ENCODE results near the gene FOXE1.

FOXE1 gene

GRCh38 chr9:97855899-97856298 is 2.9 kb downstream of the FOXE1 start:
- no peak overlapping the region for H3K4me2 ChIP-seq (ENCODE audit: low read depth, low read length, poor library complexity, severe bottlenecking)
- peaks cover 6% of the 10 kb centered on the region for H3K27me3 ChIP-seq (ENCODE audit: insufficient read depth, low read length, poor library complexity, severe bottlenecking)

DNA sequence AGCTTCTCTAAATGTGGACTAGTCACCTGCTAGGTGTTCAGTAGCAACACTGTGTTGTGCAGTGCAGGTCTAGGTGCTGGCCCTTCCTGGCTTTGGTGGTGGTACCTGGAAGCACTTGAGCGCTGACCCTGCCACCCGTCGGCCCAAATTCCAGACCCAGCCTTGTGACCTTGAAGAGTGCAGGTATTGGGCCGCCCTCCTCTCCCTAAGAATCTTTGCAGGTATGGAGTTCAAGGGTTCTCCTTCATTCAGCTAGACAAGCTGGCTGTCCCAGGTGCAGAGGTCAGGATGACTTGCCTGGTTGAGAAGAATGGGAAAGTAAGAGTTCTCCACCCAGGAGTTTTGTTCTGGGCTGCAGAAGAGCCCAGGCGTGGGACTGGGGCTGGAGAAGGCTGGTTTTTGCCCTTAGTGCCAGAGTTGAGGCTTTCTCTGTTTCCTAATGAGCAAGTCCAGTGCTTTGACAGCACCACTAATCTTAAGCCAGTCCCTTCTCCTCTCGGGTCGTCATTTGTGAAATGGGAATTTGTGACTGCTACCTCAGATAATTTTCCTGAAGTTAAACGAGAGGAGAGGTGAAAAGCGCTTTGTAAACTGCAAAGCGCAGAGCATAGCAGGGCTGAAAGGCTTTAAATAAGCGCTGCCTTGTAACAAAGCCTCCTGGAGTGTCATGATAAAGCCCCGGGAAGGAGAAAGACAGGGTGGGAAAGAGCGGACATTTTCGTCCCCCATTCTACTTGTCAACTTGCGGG is 4.0 kb downstream of the FOXE1 start:
- Histone ChIP-seq H3K79me2 (ENCODE audit: insufficient read depth, low read length) (no peaks in the 10 kb centered on the region), H2AFZ (ENCODE audit: low read length) (no peak overlapping the region), H3K4me3 (ENCODE audit: low read length, poor library complexity, severe bottlenecking) (no peak overlapping the region), H3F3A (ENCODE audit: low read depth) (no peaks in the 10 kb centered on the region), H3K9me3 (ENCODE audit: insufficient read depth, low read depth, low read length) (no peaks in the 10 kb centered on the region), H3K36me3 (ENCODE audit: insufficient read depth, low read length) (no peaks in the 10 kb centered on the region), H3K4me2 (ENCODE audit: low read depth, low read length, poor library complexity, severe bottlenecking) (no peak overlapping the region), H4K20me1 (ENCODE audit: insufficient read depth, low read length, poor library complexity, severe bottlenecking) (no peaks in the 10 kb centered on the region), H3K9me2 (replicated peaks; ENCODE audit: low read depth, low read length) (no peaks in the 10 kb centered on the region), H3K9ac (ENCODE audit: low read depth, low read length, poor library complexity, severe bottlenecking) (no peak overlapping the region), H3K27me3 (ENCODE audit: insufficient read depth, low read length, poor library complexity, severe bottlenecking) (no peaks in the 10 kb centered on the region), H3K4me1 (ENCODE audit: insufficient read depth, low read length, poor library complexity, severe bottlenecking) (no peaks in the 10 kb centered on the region)
- no peak for TF ChIP-seq EZH2phosphoT487 (IDR thresholded peaks at IDR 0.05; ENCODE audit: borderline replicate concordance)
- TF ChIP-seq, protein P1, sequence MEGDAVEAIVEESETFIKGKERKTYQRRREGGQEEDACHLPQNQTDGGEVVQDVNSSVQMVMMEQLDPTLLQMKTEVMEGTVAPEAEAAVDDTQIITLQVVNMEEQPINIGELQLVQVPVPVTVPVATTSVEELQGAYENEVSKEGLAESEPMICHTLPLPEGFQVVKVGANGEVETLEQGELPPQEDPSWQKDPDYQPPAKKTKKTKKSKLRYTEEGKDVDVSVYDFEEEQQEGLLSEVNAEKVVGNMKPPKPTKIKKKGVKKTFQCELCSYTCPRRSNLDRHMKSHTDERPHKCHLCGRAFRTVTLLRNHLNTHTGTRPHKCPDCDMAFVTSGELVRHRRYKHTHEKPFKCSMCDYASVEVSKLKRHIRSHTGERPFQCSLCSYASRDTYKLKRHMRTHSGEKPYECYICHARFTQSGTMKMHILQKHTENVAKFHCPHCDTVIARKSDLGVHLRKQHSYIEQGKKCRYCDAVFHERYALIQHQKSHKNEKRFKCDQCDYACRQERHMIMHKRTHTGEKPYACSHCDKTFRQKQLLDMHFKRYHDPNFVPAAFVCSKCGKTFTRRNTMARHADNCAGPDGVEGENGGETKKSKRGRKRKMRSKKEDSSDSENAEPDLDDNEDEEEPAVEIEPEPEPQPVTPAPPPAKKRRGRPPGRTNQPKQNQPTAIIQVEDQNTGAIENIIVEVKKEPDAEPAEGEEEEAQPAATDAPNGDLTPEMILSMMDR (conservative IDR thresholded peaks at IDR 0.05; ENCODE audit: low read length): no peak

More at GRCh38 chr9:97855899-97856298, 2.9 kb downstream of the FOXE1 start:
- no peaks in the 10 kb centered on the region for H3K9me2 ChIP-seq (replicated peaks; ENCODE audit: low read depth, low read length)
- H3K4me3 ChIP-seq (ENCODE audit: low read length, poor library complexity, severe bottlenecking): no peak overlapping the region
- H3F3A ChIP-seq (ENCODE audit: low read depth): no peaks in the 10 kb centered on the region
- TF ChIP-seq EZH2phosphoT487 (IDR thresholded peaks at IDR 0.05; ENCODE audit: borderline replicate concordance): no peak
- TF ChIP-seq, protein P1 (conservative IDR thresholded peaks at IDR 0.05; ENCODE audit: low read length): no peak
- H3K9me3 ChIP-seq (ENCODE audit: insufficient read depth, low read depth, low read length): no peaks in the 10 kb centered on the region
- H3K4me1 ChIP-seq (ENCODE audit: insufficient read depth, low read length, poor library complexity, severe bottlenecking): no peaks in the 10 kb centered on the region
- H3K36me3 ChIP-seq (ENCODE audit: insufficient read depth, low read length): no peaks in the 10 kb centered on the region
- no peak overlapping the region for H3K9ac ChIP-seq (ENCODE audit: low read depth, low read length, poor library complexity, severe bottlenecking)
- H2AFZ ChIP-seq (ENCODE audit: low read length): no peak overlapping the region
- no peaks in the 10 kb centered on the region for H3K79me2 ChIP-seq (ENCODE audit: insufficient read depth, low read length)
- H4K20me1 ChIP-seq (ENCODE audit: insufficient read depth, low read length, poor library complexity, severe bottlenecking): no peaks in the 10 kb centered on the region

DNA sequence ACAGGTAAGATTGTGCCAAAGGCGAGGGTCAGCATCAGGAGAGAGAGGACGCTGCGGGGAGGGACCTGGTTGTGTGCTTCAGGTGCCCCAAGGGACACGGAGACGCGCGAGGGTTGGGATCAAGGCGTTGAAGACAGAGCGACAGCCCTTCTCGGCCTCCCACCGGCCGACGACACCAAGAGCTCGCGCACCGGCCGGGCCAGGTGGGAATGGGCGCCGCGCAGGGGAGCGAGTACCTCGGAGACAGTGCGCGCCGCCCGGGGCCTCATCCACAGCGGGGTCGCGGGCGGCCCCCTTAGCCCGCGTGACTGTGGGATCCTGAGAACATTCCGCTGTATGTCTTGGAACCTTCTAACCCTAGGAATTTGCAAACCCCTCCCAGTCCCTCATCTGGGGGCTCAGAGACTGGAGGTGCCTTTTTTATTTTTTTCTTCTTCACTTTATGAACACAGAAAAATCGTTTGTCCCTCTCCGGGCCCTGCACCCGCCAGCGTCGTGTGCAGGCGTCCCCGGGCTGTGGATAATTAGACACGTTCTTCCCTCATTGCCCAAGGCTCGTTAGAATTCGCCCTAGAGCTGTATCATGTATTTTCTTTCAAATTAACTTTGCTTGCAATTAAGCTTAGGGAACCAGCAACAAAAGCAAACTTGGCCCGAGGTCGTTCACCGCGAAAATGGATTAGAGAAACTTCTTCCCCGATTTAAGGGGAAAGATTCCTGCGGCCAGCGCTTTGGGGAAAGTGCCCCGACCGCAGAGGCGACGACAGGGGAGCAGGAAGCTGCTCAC is 4.8 kb downstream of the FOXE1 start:
- Histone ChIP-seq H3K79me2 (ENCODE audit: insufficient read depth, low read length) (no peaks in the 10 kb centered on the region), H3K4me2 (ENCODE audit: low read depth, low read length, poor library complexity, severe bottlenecking) (no peak overlapping the region), H3K36me3 (ENCODE audit: insufficient read depth, low read length) (no peaks in the 10 kb centered on the region), H3K27me3 (ENCODE audit: insufficient read depth, low read length, poor library complexity, severe bottlenecking) (no peaks in the 10 kb centered on the region), H3F3A (ENCODE audit: low read depth) (no peaks in the 10 kb centered on the region), H2AFZ (ENCODE audit: low read length) (no peak overlapping the region), H4K20me1 (ENCODE audit: insufficient read depth, low read length, poor library complexity, severe bottlenecking) (no peaks in the 10 kb centered on the region), H3K4me3 (ENCODE audit: low read length, poor library complexity, severe bottlenecking) (no peak overlapping the region), H3K4me1 (ENCODE audit: insufficient read depth, low read length, poor library complexity, severe bottlenecking) (no peaks in the 10 kb centered on the region), H3K9me3 (ENCODE audit: insufficient read depth, low read depth, low read length) (no peaks in the 10 kb centered on the region), H3K9me2 (replicated peaks; ENCODE audit: low read depth, low read length) (no peaks in the 10 kb centered on the region), H3K9ac (ENCODE audit: low read depth, low read length, poor library complexity, severe bottlenecking) (no peak overlapping the region)
- no peak for TF ChIP-seq EZH2phosphoT487 (IDR thresholded peaks at IDR 0.05; ENCODE audit: borderline replicate concordance)
- TF ChIP-seq, protein P1 (conservative IDR thresholded peaks at IDR 0.05; ENCODE audit: low read length): no peak
